HepG2 (cell line): Measurements from ENCODE around the gene NAALADL1. TPM values are rescaled to one million over a fixed set of nuclear protein-coding genes. Genes with fewer than 3 reads are reported as not detected.

Source experiments
- DR1 ChIP-seq: sonication (generic); formaldehyde crosslinking; IDR thresholded peaks from 2 replicates; pipeline ENCODE4 v1.8.0; 2021; ENCODE audit warnings: mild to moderate bottlenecking, missing genetic modification reagents, inconsistent platforms
- HMG20B ChIP-seq: conservative IDR thresholded peaks from 2 replicates; pipeline ENCODE4 v1.6.1; 2016; ENCODE audit warnings: missing genetic modification reagents, missing compliant biosample characterization
- HOXA3 ChIP-seq: sonication (generic); formaldehyde crosslinking; IDR thresholded peaks from 2 replicates; pipeline ENCODE4 v1.5.0; 2020; ENCODE audit warnings: missing genetic modification reagents
- JUN ChIP-seq: sonication (generic); formaldehyde crosslinking; IDR thresholded peaks from 2 replicates; pipeline ENCODE4 v1.4.0; 2020; ENCODE audit warnings: mild to moderate bottlenecking, missing genetic modification reagents
- KDM3A ChIP-seq: IDR thresholded peaks from 2 replicates; pipeline ENCODE4 v1.6.1; 2018; ENCODE audit warnings: low read depth, missing compliant biosample characterization
- MIXL1 ChIP-seq: IDR thresholded peaks from 2 replicates; pipeline ENCODE4 v1.6.1; 2016
- MLLT10 ChIP-seq: sonication (generic); formaldehyde crosslinking; IDR thresholded peaks from 2 replicates; pipeline ENCODE4 v1.4.0; 2020; ENCODE audit warnings: missing genetic modification reagents
- NFE2L1 ChIP-seq: sonication (generic); formaldehyde crosslinking; IDR thresholded peaks from 2 replicates; pipeline ENCODE4 v1.4.0; 2020; ENCODE audit warnings: missing genetic modification reagents, mild to moderate bottlenecking, borderline replicate concordance
- NFIB ChIP-seq: sonication (generic); formaldehyde crosslinking; IDR thresholded peaks from 2 replicates; pipeline ENCODE4 v1.9.0; 2021; ENCODE audit warnings: missing genetic modification reagents, mild to moderate bottlenecking, borderline replicate concordance
- ZKSCAN1 ChIP-seq: fragments of 150-350 bp; IDR thresholded peaks from 2 replicates; pipeline ENCODE4 v1.6.1; 2014; ENCODE audit warnings: low read length
- ZNF160 ChIP-seq: sonication (generic); formaldehyde crosslinking; IDR thresholded peaks from 2 replicates; pipeline ENCODE4 v1.8.0; 2022; ENCODE audit warnings: mild to moderate bottlenecking, inconsistent platforms, missing genetic modification reagents
- ZNF460 ChIP-seq: sonication (generic); formaldehyde crosslinking; IDR thresholded peaks from 2 replicates; pipeline ENCODE4 v1.5.1; 2020; ENCODE audit warnings: missing genetic modification reagents, mild to moderate bottlenecking, borderline replicate concordance
- ZNF484 ChIP-seq: sonication (generic); formaldehyde crosslinking; IDR thresholded peaks from 2 replicates; pipeline ENCODE4 v1.5.1; 2020; ENCODE audit warnings: mild to moderate bottlenecking, low read depth, missing genetic modification reagents, borderline replicate concordance
- ZNF619 ChIP-seq: sonication (generic); formaldehyde crosslinking; IDR thresholded peaks from 2 replicates; pipeline ENCODE4 v1.4.0; 2020; ENCODE audit warnings: mild to moderate bottlenecking, missing genetic modification reagents
- ZNF644 ChIP-seq: IDR thresholded peaks from 2 replicates; pipeline ENCODE4 v1.6.1; 2016; ENCODE audit warnings: low read depth
- ZNF703 ChIP-seq: sonication (generic); formaldehyde crosslinking; IDR thresholded peaks from 2 replicates; pipeline ENCODE4 v1.5.1; 2020; ENCODE audit warnings: missing genetic modification reagents, mild to moderate bottlenecking, moderate library complexity, borderline replicate concordance
- ZSCAN25 ChIP-seq: sonication (generic); formaldehyde crosslinking; IDR thresholded peaks from 2 replicates; pipeline ENCODE4 v1.8.0; 2022; ENCODE audit warnings: mild to moderate bottlenecking, missing genetic modification reagents
- ZSCAN9 ChIP-seq: IDR thresholded peaks from 2 replicates; pipeline ENCODE4 v1.6.1; 2016; ENCODE audit warnings: borderline replicate concordance
- polyA plus RNA-seq, 8 experiments: library from polyadenylated mRNA; depleted of rRNA in 3 of 8; stranded (reverse) in 7 of 8; unstranded in 1 of 8; fragments of >200 nt; fragmentation: Illumina TruSeq in 4 of 8; extraction: Trizol in 4 of 8; gene quantifications; 2 replicates each; pipeline versions ENCODE4 v1.2.1 to v1.2.3, GENCODE V29; 2011 to 2016; ENCODE audit warnings: low read depth in 4 of 8, missing spikeins in 1 of 8, mixed read lengths in 1 of 8; ENCODE audit not compliant: insufficient read depth in 1 of 8
- total RNA-seq, 5 experiments: library from RNA; depleted of rRNA; stranded (reverse); fragments of >200 nt; fragmentation: Illumina TruSeq; extraction: Trizol; gene quantifications; 2 replicates each; pipeline ENCODE4 v1.2.3, GENCODE V29; 2016; ENCODE audit warnings: low read depth in 1 of 5
- TF ChIP-seq, protein P1 (sequence below): sonication (generic); formaldehyde crosslinking; IDR thresholded peaks from 2 replicates; pipeline ENCODE4 v1.5.1; 2020; ENCODE audit warnings: mild to moderate bottlenecking, missing genetic modification reagents, moderate library complexity
- TF ChIP-seq, protein P2 (sequence below): sonication (generic); formaldehyde crosslinking; IDR thresholded peaks from 2 replicates; pipeline ENCODE4 v1.4.0; 2020; ENCODE audit warnings: missing genetic modification reagents
- TF ChIP-seq, protein P3 (sequence below): sonication (generic); formaldehyde crosslinking; IDR thresholded peaks from 2 replicates; pipeline ENCODE4 v1.5.0; 2020; ENCODE audit warnings: missing genetic modification reagents

The NAALADL1 gene
- total and polyA plus RNA-seq, 2 of the 13 experiments (the other 11 are each of a cell fraction or from before 2014, with no cell fraction given): 9.3 to 33.9 TPM

DNA sequence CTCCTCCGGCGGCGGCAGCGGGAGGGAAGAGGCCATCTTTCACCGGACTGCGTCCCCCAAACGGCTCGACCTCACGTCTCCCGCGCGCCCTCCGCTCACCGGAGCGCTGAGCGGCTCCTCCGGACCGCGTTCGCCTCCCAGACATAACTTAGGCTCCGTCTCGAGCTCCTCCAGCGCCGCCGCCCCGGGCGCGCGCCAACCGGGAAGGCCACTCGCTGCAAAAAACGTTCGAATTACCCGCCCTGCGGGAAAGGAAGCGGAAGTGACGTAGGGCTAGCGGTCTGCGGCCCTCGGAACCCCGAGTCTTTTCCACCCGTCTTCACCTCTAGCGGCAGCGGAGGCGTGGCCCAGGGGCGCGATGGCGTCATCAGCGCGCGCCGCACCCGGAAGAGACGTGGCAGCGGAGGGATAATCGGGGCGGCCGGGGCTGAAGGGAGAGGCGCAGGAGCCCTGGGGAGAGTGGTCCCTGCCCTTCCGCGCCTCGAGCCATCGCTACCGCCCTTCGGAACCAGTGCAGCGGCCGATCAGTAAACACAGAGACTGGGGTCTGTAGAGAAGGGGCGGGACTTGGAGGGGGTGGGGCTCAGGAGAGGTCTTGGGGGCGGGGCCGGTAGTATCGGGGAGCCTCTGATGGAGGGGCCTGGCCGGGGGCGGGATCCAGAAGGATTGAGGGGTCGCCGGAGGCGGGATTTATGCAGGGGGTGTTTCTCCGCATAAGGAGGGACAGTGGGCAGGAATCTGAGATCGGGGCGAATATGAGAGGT lies 25.7 kb upstream of the NAALADL1 start, which contains the start of the genes CDCA5 and ZFPL1 (continued):
- TF ChIP-seq ZNF160 (CRISPR knock-in tag) (peak; percentile 21; the same call in 1 of the 2 replicates), MIXL1 (CRISPR knock-in tag) (no peak; the same call in 1 of the 2 replicates), ZSCAN9 (CRISPR knock-in tag) (peak; percentile 56; the same call in 1 of the 2 replicates), JUN (CRISPR knock-in tag) (no peak), NFE2L1 (CRISPR knock-in tag) (no peak), KDM3A (CRISPR knock-in tag) (peak; percentile 46; the same call in 1 of the 2 replicates), ZNF484 (no peak; the same call in 1 of the 2 replicates), HMG20B (CRISPR knock-in tag) (no peak), ZNF644 (CRISPR knock-in tag) (no peak), MLLT10 (CRISPR knock-in tag) (no peak), ZNF703 (CRISPR knock-in tag) (no peak), ZNF460 (no peak; the same call in 1 of the 2 replicates), DR1 (CRISPR knock-in tag) (peak; percentile 70; the same call in 1 of the 2 replicates), HOXA3 (CRISPR knock-in tag) (peak; percentile 98), ZKSCAN1 (no peak), ZNF619 (CRISPR knock-in tag) (peak; percentile 40; the same call in 1 of the 2 replicates), ZSCAN25 (CRISPR knock-in tag) (no peak; the same call in 1 of the 2 replicates), NFIB (CRISPR knock-in tag) (no peak)
- TF ChIP-seq, protein P1, sequence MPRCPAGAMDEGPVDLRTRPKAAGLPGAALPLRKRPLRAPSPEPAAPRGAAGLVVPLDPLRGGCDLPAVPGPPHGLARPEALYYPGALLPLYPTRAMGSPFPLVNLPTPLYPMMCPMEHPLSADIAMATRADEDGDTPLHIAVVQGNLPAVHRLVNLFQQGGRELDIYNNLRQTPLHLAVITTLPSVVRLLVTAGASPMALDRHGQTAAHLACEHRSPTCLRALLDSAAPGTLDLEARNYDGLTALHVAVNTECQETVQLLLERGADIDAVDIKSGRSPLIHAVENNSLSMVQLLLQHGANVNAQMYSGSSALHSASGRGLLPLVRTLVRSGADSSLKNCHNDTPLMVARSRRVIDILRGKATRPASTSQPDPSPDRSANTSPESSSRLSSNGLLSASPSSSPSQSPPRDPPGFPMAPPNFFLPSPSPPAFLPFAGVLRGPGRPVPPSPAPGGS (CRISPR knock-in tag): 0 out of 2 replicates have a peak, but pooled peaks have one; percentile 68
- TF ChIP-seq, protein P2, sequence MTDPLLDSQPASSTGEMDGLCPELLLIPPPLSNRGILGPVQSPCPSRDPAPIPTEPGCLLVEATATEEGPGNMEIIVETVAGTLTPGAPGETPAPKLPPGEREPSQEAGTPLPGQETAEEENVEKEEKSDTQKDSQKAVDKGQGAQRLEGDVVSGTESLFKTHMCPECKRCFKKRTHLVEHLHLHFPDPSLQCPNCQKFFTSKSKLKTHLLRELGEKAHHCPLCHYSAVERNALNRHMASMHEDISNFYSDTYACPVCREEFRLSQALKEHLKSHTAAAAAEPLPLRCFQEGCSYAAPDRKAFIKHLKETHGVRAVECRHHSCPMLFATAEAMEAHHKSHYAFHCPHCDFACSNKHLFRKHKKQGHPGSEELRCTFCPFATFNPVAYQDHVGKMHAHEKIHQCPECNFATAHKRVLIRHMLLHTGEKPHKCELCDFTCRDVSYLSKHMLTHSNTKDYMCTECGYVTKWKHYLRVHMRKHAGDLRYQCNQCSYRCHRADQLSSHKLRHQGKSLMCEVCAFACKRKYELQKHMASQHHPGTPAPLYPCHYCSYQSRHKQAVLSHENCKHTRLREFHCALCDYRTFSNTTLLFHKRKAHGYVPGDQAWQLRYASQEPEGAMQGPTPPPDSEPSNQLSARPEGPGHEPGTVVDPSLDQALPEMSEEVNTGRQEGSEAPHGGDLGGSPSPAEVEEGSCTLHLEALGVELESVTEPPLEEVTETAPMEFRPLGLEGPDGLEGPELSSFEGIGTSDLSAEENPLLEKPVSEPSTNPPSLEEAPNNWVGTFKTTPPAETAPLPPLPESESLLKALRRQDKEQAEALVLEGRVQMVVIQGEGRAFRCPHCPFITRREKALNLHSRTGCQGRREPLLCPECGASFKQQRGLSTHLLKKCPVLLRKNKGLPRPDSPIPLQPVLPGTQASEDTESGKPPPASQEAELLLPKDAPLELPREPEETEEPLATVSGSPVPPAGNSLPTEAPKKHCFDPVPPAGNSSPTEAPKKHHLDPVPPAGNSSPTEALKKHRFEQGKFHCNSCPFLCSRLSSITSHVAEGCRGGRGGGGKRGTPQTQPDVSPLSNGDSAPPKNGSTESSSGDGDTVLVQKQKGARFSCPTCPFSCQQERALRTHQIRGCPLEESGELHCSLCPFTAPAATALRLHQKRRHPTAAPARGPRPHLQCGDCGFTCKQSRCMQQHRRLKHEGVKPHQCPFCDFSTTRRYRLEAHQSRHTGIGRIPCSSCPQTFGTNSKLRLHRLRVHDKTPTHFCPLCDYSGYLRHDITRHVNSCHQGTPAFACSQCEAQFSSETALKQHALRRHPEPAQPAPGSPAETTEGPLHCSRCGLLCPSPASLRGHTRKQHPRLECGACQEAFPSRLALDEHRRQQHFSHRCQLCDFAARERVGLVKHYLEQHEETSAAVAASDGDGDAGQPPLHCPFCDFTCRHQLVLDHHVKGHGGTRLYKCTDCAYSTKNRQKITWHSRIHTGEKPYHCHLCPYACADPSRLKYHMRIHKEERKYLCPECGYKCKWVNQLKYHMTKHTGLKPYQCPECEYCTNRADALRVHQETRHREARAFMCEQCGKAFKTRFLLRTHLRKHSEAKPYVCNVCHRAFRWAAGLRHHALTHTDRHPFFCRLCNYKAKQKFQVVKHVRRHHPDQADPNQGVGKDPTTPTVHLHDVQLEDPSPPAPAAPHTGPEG (CRISPR knock-in tag): no peak
- TF ChIP-seq, protein P3, sequence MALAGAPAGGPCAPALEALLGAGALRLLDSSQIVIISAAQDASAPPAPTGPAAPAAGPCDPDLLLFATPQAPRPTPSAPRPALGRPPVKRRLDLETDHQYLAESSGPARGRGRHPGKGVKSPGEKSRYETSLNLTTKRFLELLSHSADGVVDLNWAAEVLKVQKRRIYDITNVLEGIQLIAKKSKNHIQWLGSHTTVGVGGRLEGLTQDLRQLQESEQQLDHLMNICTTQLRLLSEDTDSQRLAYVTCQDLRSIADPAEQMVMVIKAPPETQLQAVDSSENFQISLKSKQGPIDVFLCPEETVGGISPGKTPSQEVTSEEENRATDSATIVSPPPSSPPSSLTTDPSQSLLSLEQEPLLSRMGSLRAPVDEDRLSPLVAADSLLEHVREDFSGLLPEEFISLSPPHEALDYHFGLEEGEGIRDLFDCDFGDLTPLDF (CRISPR knock-in tag): peak; percentile 95
